SK-N-SH treated with all-trans-retinoic acid at 6 μM for 48 hours (cell line): ENCODE results near the gene CERK.

Experiments used
- ARNTL ChIP-seq: fragments of 450-650 bp; formaldehyde crosslinking; IDR thresholded peaks from 2 replicates; pipeline ENCODE4 v1.5.0; 2020; ENCODE audit warnings: low read depth, mild to moderate bottlenecking, moderate library complexity, borderline replicate concordance
- BACH2 ChIP-seq: fragments of 250-450 bp; sonication (Bioruptor Pico); IDR thresholded peaks from 2 replicates; pipeline ENCODE4 v1.9.0; 2021; ENCODE audit warnings: mild to moderate bottlenecking, borderline replicate concordance
- CSDC2 ChIP-seq: fragments of 250-450 bp; sonication (Bioruptor Pico); IDR thresholded peaks from 2 replicates; pipeline ENCODE4 v1.5.0; 2020; ENCODE audit warnings: mild to moderate bottlenecking, moderate library complexity
- GLIS3 ChIP-seq: fragments of 250-450 bp; sonication (Bioruptor Pico); IDR thresholded peaks from 2 replicates; pipeline ENCODE4 v1.5.0; 2020; ENCODE audit warnings: mild to moderate bottlenecking, moderate library complexity
- RARB ChIP-seq: fragments of 250-450 bp; sonication (Bioruptor Pico); IDR thresholded peaks from 2 replicates; pipeline ENCODE4 v1.8.0; 2021; ENCODE audit warnings: mild to moderate bottlenecking, moderate library complexity
- SNAI2 ChIP-seq: fragments of 250-450 bp; sonication (Bioruptor Pico); IDR thresholded peaks from 2 replicates; pipeline ENCODE4 v1.5.0; 2020; ENCODE audit warnings: mild to moderate bottlenecking, moderate library complexity
- TCF4 ChIP-seq: fragments of 250-450 bp; sonication (Bioruptor Pico); IDR thresholded peaks from 2 replicates; pipeline ENCODE4 v1.8.0; 2021; ENCODE audit warnings: mild to moderate bottlenecking, moderate library complexity, borderline replicate concordance
- TOX ChIP-seq: fragments of 250-450 bp; sonication (Bioruptor Pico); IDR thresholded peaks from 2 replicates; pipeline ENCODE4 v1.8.0; 2021; ENCODE audit warnings: mild to moderate bottlenecking, moderate library complexity, borderline replicate concordance
- ZFP3 ChIP-seq: fragments of 250-450 bp; sonication (Bioruptor Pico); IDR thresholded peaks from 2 replicates; pipeline ENCODE4 v1.5.0; 2020; ENCODE audit warnings: mild to moderate bottlenecking, moderate library complexity
- TF ChIP-seq, protein P1 (sequence below): fragments of 250-450 bp; sonication (Bioruptor Pico); IDR thresholded peaks from 2 replicates; pipeline ENCODE4 v1.8.0; 2021; ENCODE audit warnings: low read depth, mild to moderate bottlenecking, moderate library complexity, borderline replicate concordance
- TF ChIP-seq, protein P2 (sequence below): fragments of 250-450 bp; sonication (Bioruptor Pico); IDR thresholded peaks from 2 replicates; pipeline ENCODE4 v1.8.0; 2020; ENCODE audit warnings: mild to moderate bottlenecking, moderate library complexity, borderline replicate concordance
- TF ChIP-seq, protein P3 (sequence below): fragments of 250-450 bp; sonication (Bioruptor Pico); IDR thresholded peaks from 2 replicates; pipeline ENCODE4 v1.5.1; 2020; ENCODE audit warnings: low read depth, mild to moderate bottlenecking, moderate library complexity
- TF ChIP-seq, protein P4 (sequence below): fragments of 250-450 bp; sonication (Bioruptor Pico); IDR thresholded peaks from 2 replicates; pipeline ENCODE4 v1.5.1; 2021; ENCODE audit warnings: mild to moderate bottlenecking, moderate library complexity

DNA sequence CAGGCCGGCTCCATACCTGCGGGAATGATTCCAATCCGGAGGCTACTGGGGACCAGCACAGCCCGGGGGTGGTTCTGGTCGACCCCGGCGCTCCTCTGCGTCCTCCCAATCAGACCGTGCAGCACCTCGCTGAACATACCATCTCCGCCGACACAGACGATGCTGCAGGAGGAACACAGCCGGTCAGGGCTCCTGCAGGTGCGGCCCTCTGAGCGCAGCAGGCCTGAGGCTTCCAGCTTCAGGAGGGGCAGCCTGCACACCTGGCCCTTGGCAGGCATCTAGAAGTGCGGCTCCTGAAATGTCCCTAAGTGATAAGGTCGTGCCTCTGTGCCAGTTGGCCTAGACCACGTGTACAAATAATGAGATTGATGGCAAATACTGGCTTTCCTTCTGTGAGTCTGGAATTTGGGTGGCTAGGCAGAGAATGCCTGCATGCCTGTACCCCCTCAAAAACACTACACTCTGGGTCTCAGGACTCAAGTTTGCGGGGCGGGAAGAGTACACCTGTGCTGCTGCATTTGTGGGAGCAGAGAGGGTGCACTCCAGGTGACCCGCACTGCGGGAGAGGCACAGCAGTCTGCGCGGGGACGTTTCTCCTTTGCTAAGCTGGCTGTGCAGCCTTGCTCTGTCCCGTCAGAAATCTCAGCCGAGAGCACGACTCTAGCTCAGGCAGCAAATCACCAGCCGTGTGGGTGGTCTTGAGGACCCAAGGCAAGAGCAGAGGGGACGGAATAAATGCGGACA lies 30.1 kb downstream of the CERK start:
- TF ChIP-seq, protein P1, sequence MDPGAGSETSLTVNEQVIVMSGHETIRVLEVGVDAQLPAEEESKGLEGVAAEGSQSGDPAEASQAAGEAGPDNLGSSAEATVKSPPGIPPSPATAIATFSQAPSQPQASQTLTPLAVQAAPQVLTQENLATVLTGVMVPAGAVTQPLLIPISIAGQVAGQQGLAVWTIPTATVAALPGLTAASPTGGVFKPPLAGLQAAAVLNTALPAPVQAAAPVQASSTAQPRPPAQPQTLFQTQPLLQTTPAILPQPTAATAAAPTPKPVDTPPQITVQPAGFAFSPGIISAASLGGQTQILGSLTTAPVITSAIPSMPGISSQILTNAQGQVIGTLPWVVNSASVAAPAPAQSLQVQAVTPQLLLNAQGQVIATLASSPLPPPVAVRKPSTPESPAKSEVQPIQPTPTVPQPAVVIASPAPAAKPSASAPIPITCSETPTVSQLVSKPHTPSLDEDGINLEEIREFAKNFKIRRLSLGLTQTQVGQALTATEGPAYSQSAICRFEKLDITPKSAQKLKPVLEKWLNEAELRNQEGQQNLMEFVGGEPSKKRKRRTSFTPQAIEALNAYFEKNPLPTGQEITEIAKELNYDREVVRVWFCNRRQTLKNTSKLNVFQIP (CRISPR knock-in tag), result no peak
- TF ChIP-seq ARNTL (CRISPR knock-in tag) (no peak), TOX (CRISPR knock-in tag) (no peak), TCF4 (CRISPR knock-in tag) (no peak), RARB (CRISPR knock-in tag) (no peak), SNAI2 (CRISPR knock-in tag) (no peak), BACH2 (no peak), CSDC2 (CRISPR knock-in tag) (no peak), GLIS3 (CRISPR knock-in tag) (no peak), ZFP3 (no peak)
- TF ChIP-seq, protein P2, sequence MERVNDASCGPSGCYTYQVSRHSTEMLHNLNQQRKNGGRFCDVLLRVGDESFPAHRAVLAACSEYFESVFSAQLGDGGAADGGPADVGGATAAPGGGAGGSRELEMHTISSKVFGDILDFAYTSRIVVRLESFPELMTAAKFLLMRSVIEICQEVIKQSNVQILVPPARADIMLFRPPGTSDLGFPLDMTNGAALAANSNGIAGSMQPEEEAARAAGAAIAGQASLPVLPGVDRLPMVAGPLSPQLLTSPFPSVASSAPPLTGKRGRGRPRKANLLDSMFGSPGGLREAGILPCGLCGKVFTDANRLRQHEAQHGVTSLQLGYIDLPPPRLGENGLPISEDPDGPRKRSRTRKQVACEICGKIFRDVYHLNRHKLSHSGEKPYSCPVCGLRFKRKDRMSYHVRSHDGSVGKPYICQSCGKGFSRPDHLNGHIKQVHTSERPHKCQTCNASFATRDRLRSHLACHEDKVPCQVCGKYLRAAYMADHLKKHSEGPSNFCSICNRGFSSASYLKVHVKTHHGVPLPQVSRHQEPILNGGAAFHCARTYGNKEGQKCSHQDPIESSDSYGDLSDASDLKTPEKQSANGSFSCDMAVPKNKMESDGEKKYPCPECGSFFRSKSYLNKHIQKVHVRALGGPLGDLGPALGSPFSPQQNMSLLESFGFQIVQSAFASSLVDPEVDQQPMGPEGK (CRISPR knock-in tag), result no peak
- TF ChIP-seq, protein P3, sequence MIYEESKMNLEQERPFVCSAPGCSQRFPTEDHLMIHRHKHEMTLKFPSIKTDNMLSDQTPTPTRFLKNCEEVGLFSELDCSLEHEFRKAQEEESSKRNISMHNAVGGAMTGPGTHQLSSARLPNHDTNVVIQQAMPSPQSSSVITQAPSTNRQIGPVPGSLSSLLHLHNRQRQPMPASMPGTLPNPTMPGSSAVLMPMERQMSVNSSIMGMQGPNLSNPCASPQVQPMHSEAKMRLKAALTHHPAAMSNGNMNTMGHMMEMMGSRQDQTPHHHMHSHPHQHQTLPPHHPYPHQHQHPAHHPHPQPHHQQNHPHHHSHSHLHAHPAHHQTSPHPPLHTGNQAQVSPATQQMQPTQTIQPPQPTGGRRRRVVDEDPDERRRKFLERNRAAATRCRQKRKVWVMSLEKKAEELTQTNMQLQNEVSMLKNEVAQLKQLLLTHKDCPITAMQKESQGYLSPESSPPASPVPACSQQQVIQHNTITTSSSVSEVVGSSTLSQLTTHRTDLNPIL, result no peak
- TF ChIP-seq, protein P4, sequence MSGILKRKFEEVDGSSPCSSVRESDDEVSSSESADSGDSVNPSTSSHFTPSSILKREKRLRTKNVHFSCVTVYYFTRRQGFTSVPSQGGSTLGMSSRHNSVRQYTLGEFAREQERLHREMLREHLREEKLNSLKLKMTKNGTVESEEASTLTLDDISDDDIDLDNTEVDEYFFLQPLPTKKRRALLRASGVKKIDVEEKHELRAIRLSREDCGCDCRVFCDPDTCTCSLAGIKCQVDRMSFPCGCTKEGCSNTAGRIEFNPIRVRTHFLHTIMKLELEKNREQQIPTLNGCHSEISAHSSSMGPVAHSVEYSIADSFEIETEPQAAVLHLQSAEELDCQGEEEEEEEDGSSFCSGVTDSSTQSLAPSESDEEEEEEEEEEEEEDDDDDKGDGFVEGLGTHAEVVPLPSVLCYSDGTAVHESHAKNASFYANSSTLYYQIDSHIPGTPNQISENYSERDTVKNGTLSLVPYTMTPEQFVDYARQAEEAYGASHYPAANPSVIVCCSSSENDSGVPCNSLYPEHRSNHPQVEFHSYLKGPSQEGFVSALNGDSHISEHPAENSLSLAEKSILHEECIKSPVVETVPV, result no peak
